ENCODE data around the gene GSTM3.

DNA sequence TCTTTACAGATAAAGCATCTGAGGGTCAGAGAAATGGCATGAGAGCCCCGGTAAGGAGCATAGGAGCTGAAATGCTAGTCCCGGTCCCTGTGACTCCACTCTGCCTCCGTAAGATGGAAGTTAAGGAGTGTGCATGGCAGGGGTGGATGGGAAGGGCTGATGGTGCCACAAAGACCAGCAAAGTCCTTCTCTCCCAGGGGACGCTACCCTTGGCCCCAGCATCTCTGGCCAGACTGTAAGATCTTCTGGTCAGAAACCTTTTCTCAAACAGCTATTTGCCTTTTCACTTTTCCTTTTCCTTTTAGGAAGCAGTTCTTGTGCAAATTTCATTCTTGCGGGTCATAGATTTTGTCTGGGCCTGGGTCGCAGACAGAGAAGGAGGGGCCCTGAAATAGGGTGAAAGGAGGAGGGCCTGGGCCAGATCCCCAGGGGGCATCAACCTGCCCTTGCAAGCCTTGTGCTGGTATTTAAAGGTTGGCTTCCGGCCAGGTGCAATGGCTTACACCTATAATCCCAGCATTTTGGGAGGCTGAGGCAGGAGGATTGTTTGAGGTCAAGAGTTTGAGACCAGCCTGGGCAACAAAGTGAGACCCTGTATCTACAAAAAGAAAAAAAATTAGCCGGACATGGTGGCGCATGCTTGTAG lies 37.3 kb upstream of the GSTM3 start:
- TF ChIP-seq, protein P1, sequence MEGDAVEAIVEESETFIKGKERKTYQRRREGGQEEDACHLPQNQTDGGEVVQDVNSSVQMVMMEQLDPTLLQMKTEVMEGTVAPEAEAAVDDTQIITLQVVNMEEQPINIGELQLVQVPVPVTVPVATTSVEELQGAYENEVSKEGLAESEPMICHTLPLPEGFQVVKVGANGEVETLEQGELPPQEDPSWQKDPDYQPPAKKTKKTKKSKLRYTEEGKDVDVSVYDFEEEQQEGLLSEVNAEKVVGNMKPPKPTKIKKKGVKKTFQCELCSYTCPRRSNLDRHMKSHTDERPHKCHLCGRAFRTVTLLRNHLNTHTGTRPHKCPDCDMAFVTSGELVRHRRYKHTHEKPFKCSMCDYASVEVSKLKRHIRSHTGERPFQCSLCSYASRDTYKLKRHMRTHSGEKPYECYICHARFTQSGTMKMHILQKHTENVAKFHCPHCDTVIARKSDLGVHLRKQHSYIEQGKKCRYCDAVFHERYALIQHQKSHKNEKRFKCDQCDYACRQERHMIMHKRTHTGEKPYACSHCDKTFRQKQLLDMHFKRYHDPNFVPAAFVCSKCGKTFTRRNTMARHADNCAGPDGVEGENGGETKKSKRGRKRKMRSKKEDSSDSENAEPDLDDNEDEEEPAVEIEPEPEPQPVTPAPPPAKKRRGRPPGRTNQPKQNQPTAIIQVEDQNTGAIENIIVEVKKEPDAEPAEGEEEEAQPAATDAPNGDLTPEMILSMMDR (IDR thresholded peaks at IDR 0.05), result no peak
- no peak for TF ChIP-seq POLR2A (IDR thresholded peaks at IDR 0.05)
- no peak for TF ChIP-seq POLR2AphosphoS5 (IDR thresholded peaks at IDR 0.05)

Data from stomach (tissue), 4 donors.